Breast epithelium (tissue), 4 donors: ENCODE data around the gene POU4F1. TPM values are rescaled to one million over a fixed set of nuclear protein-coding genes. Genes with fewer than 3 reads are reported as not detected.

ENCODE experiments used
- DNase-seq, 2 donors: peaks; one replicate each; pipeline ENCODE4 v3.0.0-alpha.2; 2019; ENCODE audit warnings: low spot score in 2 of 2
- H3K27ac ChIP-seq, 2 donors: fragments of 200-600 bp; sonication (generic) in 1 of 2; one replicate each; pipeline ENCODE4 v1.5.1; 2016 to 2019; ENCODE audit warnings: mild to moderate bottlenecking in 1 of 2
- H3K27me3 ChIP-seq, 2 donors: fragments of 200-600 bp; sonication (generic) in 1 of 2; one replicate each; pipeline versions ENCODE4 v1.5.1 to v1.6.0; 2017 to 2019; ENCODE audit warnings: control low read depth in 1 of 2, mild to moderate bottlenecking in 1 of 2
- H3K36me3 ChIP-seq: fragments of 200-600 bp; one replicate; pipeline ENCODE4 v1.5.1; 2019
- H3K4me1 ChIP-seq, 2 donors: fragments of 200-600 bp; sonication (generic); one replicate each; pipeline ENCODE4 v1.5.1; 2016 to 2019; ENCODE audit warnings: control low read depth in 1 of 2
- H3K4me3 ChIP-seq, 3 donors: fragments of 200-600 bp; sonication (generic); 1 replicate in 2 of 3; 2 replicates in 1 of 3; pipeline ENCODE4 v1.5.1; 2016 to 2019; ENCODE audit warnings: mild to moderate bottlenecking in 3 of 3, moderate library complexity in 2 of 3
- H3K9me3 ChIP-seq, 2 donors: fragments of 200-600 bp; sonication (generic) in 1 of 2; one replicate each; pipeline ENCODE4 v1.5.1; 2016 to 2019; ENCODE audit warnings: control low read depth in 1 of 2
- CTCF ChIP-seq, 3 donors: fragments of 450-650 bp; IDR thresholded peaks; one replicate each; pipeline ENCODE4 v1.5.1; 2016 to 2017; ENCODE audit warnings: antibody characterized with exemption in 3 of 3, mild to moderate bottlenecking in 3 of 3, moderate library complexity in 3 of 3
- POLR2A ChIP-seq: fragments of 450-650 bp; IDR thresholded peaks from one replicate; pipeline ENCODE4 v1.6.1; 2016; ENCODE audit warnings: antibody characterized with exemption, mild to moderate bottlenecking, moderate library complexity
- POLR2AphosphoS5 ChIP-seq, 3 donors: sonication (generic); formaldehyde crosslinking; IDR thresholded peaks; one replicate each; pipeline ENCODE4 v1.6.1; 2017; ENCODE audit warnings: antibody characterized with exemption in 3 of 3
- intact Hi-C: fragments of 100-400 bp; cut with DNase I; formaldehyde crosslinking; loops from one replicate; pipeline ENCODE4 v1.15.1; 2023; ENCODE audit warnings: low total_unique reads
- total RNA-seq, 3 donors: library from RNA; depleted of rRNA; stranded (reverse); fragments of >200 nt; gene quantifications; one replicate each; pipeline ENCODE4 v1.1.0, GENCODE V29; 2016

Gene POU4F1
- total RNA-seq, 3 donors from 2014 or later, result not detected

- H3K4me3 ChIP-seq, result no peak overlapping the region
- H3K4me1 ChIP-seq, result no peaks in the 10 kb centered on the region
- peaks cover 0 to 11% of the 10 kb centered on the region in 2 donors for H3K27me3 ChIP-seq
- no peak for TF ChIP-seq POLR2A
- no peak for TF ChIP-seq CTCF (IDR thresholded peaks at IDR 0.05)
- TF ChIP-seq POLR2AphosphoS5 (IDR thresholded peaks at IDR 0.05), result no peak
- no peak for DNase-seq
- H3K9me3 ChIP-seq, result no peaks in the 10 kb centered on the region
- H3K36me3 ChIP-seq, result no peaks in the 10 kb centered on the region
- no peak overlapping the region for H3K27ac ChIP-seq
- intact Hi-C loops, result no loop called here
These were observed 30.9 kb downstream of the POU4F1 start for GRCh38 chr13:78572459-78572858.

GRCh38 chr13:78569029-78569428 is 34.3 kb downstream of the POU4F1 start:
- Histone ChIP-seq H3K4me3 (no peak overlapping the region), H3K27me3 (peaks cover 0 to 11% of the 10 kb centered on the region in 2 donors), H3K4me1 (no peaks in the 10 kb centered on the region), H3K27ac (no peak overlapping the region), H3K36me3 (no peaks in the 10 kb centered on the region), H3K9me3 (no peaks in the 10 kb centered on the region)
- TF ChIP-seq POLR2A (no peak), CTCF (IDR thresholded peaks at IDR 0.05) (no peak), POLR2AphosphoS5 (IDR thresholded peaks at IDR 0.05) (no peak)
- no peak for DNase-seq
- intact Hi-C loops, result no loop called here

GRCh38 chr13:78566631-78567030 is 36.7 kb downstream of the POU4F1 start:
- Histone ChIP-seq H3K27me3 (peaks cover 0 to 9% of the 10 kb centered on the region in 2 donors), H3K36me3 (no peaks in the 10 kb centered on the region), H3K27ac (no peak overlapping the region), H3K4me3 (no peak overlapping the region), H3K4me1 (no peaks in the 10 kb centered on the region), H3K9me3 (no peaks in the 10 kb centered on the region)
- DNase-seq, result no peak
- intact Hi-C loops, result no loop called here
- TF ChIP-seq POLR2A (no peak), POLR2AphosphoS5 (IDR thresholded peaks at IDR 0.05) (no peak), CTCF (IDR thresholded peaks at IDR 0.05) (no peak)

GRCh38 chr13:78562237-78562889 is 41.0 kb downstream of the POU4F1 start:
- no peak overlapping the region for H3K4me3 ChIP-seq
- H3K27me3 ChIP-seq, result peaks cover 0 to 4% of the 10 kb centered on the region in 2 donors
- TF ChIP-seq POLR2AphosphoS5 (IDR thresholded peaks at IDR 0.05) (no peak), POLR2A (no peak), CTCF (IDR thresholded peaks at IDR 0.05) (no peak)
- no peak for DNase-seq
- intact Hi-C loops, result no loop called here
- H3K9me3 ChIP-seq, result no peaks in the 10 kb centered on the region
- H3K36me3 ChIP-seq, result no peaks in the 10 kb centered on the region
- no peaks in the 10 kb centered on the region for H3K4me1 ChIP-seq
- no peak overlapping the region for H3K27ac ChIP-seq

Other genes starting within 250 kb of the POU4F1 start
- gene OBI1, start 55.6 kb upstream of the POU4F1 start, total RNA-seq, result 10 to 100 TPM; 10.1 to 14.0 (median 13.4) TPM